Measurements from ENCODE around the gene OR10G4.
"Not testable (repeated sequence)": the region's sequence is repeated elsewhere in the genome, so short reads cannot be mapped to it uniquely, and the experiment has no call there.

The OR10G4 gene, protein sequence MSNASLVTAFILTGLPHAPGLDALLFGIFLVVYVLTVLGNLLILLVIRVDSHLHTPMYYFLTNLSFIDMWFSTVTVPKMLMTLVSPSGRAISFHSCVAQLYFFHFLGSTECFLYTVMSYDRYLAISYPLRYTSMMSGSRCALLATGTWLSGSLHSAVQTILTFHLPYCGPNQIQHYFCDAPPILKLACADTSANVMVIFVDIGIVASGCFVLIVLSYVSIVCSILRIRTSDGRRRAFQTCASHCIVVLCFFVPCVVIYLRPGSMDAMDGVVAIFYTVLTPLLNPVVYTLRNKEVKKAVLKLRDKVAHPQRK

DNA sequence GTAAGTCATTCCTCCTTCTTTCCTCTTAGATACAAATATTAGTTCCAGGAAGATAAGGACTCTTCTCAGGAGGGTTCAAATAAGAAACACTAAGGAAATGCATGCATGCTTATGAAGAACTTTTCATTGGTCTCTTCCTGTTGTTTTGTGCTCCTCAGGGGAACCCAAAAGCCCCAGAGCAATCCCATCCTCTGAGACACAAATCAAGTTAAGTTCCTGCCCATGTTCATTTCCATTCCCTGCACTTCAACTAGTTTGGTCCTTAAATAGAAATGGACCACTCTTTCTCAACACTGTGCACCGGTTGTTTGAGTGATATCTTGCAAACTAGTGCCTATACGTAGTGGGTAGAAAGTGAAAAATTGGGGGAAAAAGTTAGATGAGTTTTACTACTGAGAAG lies at the start of gene OR10G4:
Gene OR10G4, plus strand, starts transcription at position 301 of the 400 bp plus-strand sequence. CDS start 2,578 bp downstream, outside the sequence.
- in situ Hi-C loops (cut with MboI; ENCODE audit: low sequenced_read_pairs, unreplicated experiment) = no loop called here
- DNase-seq (ENCODE audit: low spot score) = no peak
- TF ChIP-seq, protein P1, sequence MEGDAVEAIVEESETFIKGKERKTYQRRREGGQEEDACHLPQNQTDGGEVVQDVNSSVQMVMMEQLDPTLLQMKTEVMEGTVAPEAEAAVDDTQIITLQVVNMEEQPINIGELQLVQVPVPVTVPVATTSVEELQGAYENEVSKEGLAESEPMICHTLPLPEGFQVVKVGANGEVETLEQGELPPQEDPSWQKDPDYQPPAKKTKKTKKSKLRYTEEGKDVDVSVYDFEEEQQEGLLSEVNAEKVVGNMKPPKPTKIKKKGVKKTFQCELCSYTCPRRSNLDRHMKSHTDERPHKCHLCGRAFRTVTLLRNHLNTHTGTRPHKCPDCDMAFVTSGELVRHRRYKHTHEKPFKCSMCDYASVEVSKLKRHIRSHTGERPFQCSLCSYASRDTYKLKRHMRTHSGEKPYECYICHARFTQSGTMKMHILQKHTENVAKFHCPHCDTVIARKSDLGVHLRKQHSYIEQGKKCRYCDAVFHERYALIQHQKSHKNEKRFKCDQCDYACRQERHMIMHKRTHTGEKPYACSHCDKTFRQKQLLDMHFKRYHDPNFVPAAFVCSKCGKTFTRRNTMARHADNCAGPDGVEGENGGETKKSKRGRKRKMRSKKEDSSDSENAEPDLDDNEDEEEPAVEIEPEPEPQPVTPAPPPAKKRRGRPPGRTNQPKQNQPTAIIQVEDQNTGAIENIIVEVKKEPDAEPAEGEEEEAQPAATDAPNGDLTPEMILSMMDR (IDR thresholded peaks at IDR 0.05; ENCODE audit: borderline replicate concordance, control extremely low read depth, extremely low read depth, insufficient read depth, missing control alignments) = no peak

DNA sequence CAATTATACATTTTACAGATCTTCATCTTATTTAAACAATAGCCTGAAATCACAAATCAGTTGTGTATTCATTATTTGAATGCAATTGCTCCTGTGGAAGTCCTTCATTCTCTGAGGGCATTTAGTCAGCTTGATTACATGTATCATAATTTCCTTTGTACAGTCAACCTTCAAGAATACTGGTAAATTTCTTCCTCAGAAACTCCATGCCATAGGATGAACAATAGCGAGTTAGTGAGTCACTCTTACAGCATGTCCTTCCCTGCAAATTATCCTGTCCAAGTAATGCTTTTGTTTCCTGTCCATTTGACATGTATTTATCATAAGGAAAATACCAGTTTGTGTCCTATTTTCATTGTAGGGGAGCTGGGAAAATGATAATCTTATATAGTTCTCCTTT lies 39.0 kb upstream of the OR10G4 start:
- no peak for DNase-seq (ENCODE audit: low spot score)
- TF ChIP-seq, protein P1 (IDR thresholded peaks at IDR 0.05; ENCODE audit: borderline replicate concordance, control extremely low read depth, extremely low read depth, insufficient read depth, missing control alignments) = no peak
- in situ Hi-C loops (cut with MboI; ENCODE audit: low sequenced_read_pairs, unreplicated experiment) = no loop called here

DNA sequence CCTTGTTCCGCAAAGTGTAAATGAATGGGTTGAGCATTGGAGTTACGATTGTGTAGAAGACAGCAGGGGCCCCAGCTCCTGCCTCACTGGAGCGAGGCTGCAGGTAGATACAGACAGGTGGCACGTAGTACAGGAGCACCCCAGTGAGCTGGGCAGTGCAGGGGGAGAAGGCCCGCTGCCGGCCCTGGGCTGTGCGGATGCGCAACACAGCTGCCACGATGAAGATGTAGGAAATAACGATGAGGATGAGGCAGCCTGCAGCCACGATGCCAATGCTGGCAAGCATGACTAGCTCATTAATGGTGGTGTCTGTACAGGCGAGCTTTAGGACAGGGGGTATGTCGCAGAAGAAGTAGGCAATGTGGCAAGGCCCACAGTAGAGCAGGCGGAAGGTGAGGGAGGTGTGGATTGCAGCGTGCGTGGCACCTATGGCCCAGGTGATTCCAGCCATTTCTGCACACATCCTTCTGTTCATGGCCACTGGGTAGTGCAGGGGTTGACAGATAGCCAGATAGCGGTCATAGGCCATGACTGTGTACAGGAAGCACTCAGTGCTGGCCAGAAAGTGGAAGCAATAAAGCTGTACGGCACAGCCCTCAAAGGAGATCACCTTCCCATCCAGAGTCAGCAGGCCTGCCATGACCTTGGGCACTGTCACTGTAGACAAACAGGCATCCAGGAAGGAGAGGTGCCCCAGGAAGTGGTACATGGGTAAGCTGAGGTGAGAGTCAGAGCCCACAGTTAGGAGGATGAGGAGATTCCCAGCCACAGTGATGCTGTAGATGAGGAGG lies 35.8 kb upstream of the OR10G4 start:
- in situ Hi-C loops (cut with MboI; ENCODE audit: low sequenced_read_pairs, unreplicated experiment) = no loop called here
- DNase-seq (ENCODE audit: low spot score) = no peak
- TF ChIP-seq, protein P1 (IDR thresholded peaks at IDR 0.05; ENCODE audit: borderline replicate concordance, control extremely low read depth, extremely low read depth, insufficient read depth, missing control alignments) = no peak

DNA sequence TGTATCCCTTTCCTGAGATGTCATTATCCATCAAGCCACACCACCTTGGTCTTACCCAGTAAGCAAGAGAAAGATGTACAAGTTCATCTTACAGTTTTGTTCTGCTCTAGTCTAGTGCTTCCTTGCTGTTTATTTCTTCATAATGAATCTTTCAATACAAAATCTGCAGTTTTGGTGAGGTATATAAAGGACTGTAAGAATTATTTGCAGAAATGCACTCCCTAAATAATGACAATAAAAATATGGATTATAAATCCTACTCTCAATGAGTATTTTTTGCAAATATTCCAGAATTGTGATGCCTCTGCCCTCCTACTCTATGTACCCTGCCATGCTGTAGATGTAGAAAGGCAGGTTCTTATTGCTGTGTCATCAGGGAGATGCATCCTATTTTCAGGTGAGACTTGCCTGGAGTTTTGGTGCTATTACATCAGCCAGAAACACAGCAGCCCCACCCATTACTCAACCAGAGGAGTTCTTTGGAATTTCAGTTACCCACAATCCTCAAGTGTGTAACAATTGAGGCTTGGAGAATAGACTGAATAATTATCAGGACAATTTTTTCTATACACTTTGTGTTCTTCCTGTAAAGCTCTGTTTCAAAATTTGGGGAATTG lies 35.0 kb upstream of the OR10G4 start, which contains the start of gene OR10S1:
Gene OR10S1, minus strand, starts transcription at position 51 of the 617 bp plus-strand sequence. CDS start 117 bp downstream, outside the sequence.
- TF ChIP-seq, protein P1 (IDR thresholded peaks at IDR 0.05; ENCODE audit: borderline replicate concordance, control extremely low read depth, extremely low read depth, insufficient read depth, missing control alignments) = no peak
- in situ Hi-C loops (cut with MboI; ENCODE audit: low sequenced_read_pairs, unreplicated experiment) = no loop called here

DNA sequence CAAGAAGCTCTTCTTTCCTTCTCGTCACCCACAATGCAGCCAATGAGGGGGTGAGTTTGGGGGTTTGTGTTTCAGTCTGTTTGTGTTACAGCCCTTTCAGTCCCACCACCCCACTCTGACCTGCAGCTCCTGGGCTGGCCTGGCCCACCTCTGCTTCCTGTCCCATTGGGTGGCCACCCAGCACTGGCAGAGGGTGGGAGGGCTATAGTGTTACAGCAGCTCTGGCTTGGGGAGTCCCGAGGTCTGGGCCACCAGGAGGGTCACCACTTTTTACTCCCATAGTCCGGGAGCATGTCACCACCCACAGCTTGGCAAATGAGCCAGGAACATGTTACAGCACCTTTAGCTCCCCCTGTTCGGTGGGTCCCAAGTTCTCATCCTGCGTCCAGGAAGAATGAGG lies 33.5 kb upstream of the OR10G4 start:
- in situ Hi-C loops (cut with MboI; ENCODE audit: low sequenced_read_pairs, unreplicated experiment) = no loop called here
- TF ChIP-seq, protein P1 (IDR thresholded peaks at IDR 0.05; ENCODE audit: borderline replicate concordance, control extremely low read depth, extremely low read depth, insufficient read depth, missing control alignments) = no peak
- DNase-seq (ENCODE audit: low spot score) = no peak

More for the DNA sequence above, 35.0 kb upstream of the OR10G4 start, which contains the start of gene OR10S1:
- no peak for DNase-seq (ENCODE audit: low spot score)

DNA sequence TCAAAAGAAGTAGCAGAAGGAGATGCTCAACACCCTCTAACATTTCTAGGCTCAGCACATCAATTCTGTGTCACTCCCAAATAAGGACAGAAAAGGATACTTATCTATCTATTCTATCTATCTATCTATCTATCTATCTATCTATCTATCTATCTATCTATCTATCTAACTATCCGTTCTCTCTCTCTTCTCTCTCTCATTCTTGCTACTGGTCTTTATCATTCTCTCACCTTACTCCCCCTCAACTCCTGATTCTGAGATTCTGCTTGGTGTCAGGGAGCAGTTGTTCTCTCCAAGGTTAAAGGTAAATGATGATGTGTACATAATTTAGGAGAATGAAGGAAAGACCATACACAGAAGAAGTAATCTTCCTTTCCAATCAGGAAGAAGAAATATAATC lies 17.7 kb upstream of the OR10G4 start, which contains the start of gene OR10G6:
Gene OR10G6, minus strand, starts transcription at position 43 of the 400 bp plus-strand sequence. Its CDS starts 0 bp downstream, at position 43.
- no peak for DNase-seq (ENCODE audit: low spot score)
- TF ChIP-seq, protein P1 (IDR thresholded peaks at IDR 0.05; ENCODE audit: borderline replicate concordance, control extremely low read depth, extremely low read depth, insufficient read depth, missing control alignments) = no peak
- in situ Hi-C loops (cut with MboI; ENCODE audit: low sequenced_read_pairs, unreplicated experiment) = no loop called here

DNA sequence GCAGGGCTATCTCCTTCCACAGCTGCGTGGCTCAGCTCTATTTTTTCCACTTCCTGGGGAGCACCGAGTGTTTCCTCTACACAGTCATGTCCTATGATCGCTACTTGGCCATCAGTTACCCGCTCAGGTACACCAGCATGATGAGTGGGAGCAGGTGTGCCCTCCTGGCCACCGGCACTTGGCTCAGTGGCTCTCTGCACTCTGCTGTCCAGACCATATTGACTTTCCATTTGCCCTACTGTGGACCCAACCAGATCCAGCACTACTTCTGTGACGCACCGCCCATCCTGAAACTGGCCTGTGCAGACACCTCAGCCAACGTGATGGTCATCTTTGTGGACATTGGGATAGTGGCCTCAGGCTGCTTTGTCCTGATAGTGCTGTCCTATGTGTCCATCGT lies 3.0 kb downstream of the OR10G4 start:
- in situ Hi-C loops (cut with MboI; ENCODE audit: low sequenced_read_pairs, unreplicated experiment) = not testable (repeated sequence)

More for the DNA sequence above, 3.0 kb downstream of the OR10G4 start:
- not testable (repeated sequence) for DNase-seq (ENCODE audit: low spot score)

All from GM13976 (cell line).